HG03045 (cell line): ENCODE results near the gene SIRT1.
"Not testable (repeated sequence)": the region's sequence is repeated elsewhere in the genome, so short reads cannot be mapped to it uniquely, and the experiment has no call there.

Experiments used
- ATAC-seq: cut with Tn5 transposase; IDR thresholded peaks from one replicate; pipeline ENCODE4 v1.9.1; 2021; ENCODE audit warnings: mild to moderate bottlenecking, moderate library complexity; ENCODE audit not compliant: unreplicated experiment

Gene SIRT1

DNA sequence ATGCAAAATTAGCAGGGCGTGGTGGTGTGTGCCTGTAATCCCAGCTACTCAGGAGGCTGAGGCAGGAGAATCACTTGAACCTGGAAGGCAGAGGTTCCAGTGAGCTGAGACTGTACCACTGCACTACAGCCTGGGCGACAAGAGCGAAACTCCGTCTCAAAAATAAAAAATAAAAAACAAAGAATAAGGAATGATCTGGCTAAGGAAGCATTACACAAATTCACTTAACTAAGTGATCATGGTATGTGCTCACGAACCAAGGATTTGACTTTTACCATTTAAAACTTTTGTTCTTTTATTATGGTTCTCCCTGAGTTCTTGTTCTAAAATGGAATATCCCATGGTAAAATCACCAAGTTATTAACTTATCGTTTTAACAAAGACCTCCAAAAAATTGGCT is 71.2 kb downstream of the SIRT1 start:
- ATAC-seq: no peak

DNA sequence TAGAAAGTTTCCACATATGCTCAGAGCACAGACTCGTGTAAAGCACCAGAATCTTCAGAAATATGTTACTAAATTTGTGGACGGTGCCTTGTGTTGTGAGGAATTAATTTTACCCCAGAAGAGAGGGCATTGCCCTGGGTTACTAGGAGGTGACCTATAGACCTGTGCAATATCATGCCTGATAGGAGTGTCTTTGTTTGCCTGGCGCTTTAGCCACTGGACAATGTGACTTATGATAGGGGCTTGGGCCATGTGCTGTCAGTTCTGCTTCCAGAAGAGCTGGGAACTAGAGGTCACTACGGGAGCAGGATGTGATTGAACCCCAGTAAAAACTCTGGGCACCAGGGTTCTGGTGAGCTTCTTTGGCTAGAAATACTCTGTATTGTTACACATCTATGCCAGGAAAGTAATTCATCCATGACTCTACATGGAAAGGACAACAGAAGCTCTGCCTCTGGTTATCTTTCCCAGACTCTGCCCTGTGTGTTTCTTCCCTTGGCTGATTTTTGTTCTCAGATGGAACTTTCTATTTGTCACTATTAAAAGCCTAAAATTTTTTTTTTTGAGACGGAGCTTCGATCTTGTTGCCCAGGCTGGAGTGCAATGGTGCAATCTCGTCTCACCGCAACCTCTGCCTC is 75.5 kb downstream of the SIRT1 start:
- ATAC-seq: no peak

DNA sequence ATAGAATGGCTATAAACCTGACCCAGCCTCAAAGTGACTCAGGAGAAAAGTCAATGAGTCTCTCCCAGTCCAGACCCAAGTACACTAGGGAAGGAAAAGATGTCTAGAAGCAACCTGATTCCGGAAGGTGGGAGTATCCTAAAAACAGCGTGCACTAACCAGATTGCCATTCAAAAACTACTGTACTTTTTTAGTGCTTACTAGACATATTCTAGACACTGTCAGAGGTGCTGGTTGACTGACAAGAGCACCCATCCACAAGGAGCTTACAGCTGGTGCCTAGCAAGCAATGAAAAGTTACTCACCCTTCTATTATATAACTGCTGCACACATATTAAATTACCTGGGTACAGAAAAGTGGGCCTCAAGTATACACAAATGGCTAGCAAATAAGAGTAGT is 81.0 kb downstream of the SIRT1 start:
- ATAC-seq: no peak

DNA sequence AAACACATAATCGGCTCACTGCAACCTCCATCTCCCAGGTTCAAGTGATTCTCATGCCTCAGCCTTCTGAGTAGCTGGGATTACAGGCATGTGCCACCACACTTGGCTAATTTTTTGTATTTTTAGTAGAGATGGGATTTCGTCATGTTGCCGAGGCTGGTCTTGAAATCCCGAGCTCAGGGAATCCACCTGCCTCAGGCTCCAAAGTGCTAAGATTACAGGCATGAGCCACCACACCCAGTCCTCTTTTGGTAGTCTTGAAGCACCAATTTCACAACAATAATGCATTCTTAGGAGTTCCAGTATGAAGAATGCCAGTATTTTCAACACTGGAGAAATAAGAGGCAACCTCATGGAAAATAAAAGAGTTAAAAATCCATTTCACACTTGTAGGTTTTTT is 81.6 kb downstream of the SIRT1 start:
- not testable (repeated sequence) for ATAC-seq
